Activated CD4-positive, alpha-beta T cell treated with anti-CD3 and anti-CD28 coated beads, Interleukin-2, amount 10 ng/mL, durations not matched to agents 7 days and 5 days (primary cell): ENCODE measurements around the gene STK26. TPM values are rescaled to one million over a fixed set of nuclear protein-coding genes. Genes with fewer than 3 reads are reported as not detected.

Experiments
- CTCF ChIA-PET: fragments of 350-600 bp; sonication (Branson Sonifier 250); formaldehyde crosslinking; loops from one replicate; lab custom pipeline; 2021; ENCODE audit warnings: antibody characterized with exemption; lab: Charles Lee
- POLR2A ChIA-PET: fragments of 350-600 bp; sonication (Branson Sonifier 250); formaldehyde crosslinking; loops from one replicate; lab custom pipeline; 2021; ENCODE audit warnings: antibody characterized with exemption; lab: Charles Lee
- DNase-seq: peaks from one replicate; pipeline ENCODE4 v3.0.0-alpha.2; 2020
- H3K27ac Mint-ChIP-seq: one replicate; pipeline ENCODE4 v1.8.0; 2021; ENCODE audit warnings: mild to moderate bottlenecking, moderate library complexity, mixed read lengths
- H3K27me3 Mint-ChIP-seq: one replicate; pipeline ENCODE4 v1.8.0; 2021; ENCODE audit warnings: mixed read lengths
- H3K36me3 Mint-ChIP-seq: one replicate; pipeline ENCODE4 v1.8.0; 2021; ENCODE audit warnings: low read depth, mixed read lengths
- H3K4me1 Mint-ChIP-seq: one replicate; pipeline ENCODE4 v1.8.0; 2021; ENCODE audit warnings: mixed read lengths
- H3K4me3 Mint-ChIP-seq: one replicate; pipeline ENCODE4 v1.8.0; 2021; ENCODE audit warnings: mild to moderate bottlenecking, moderate library complexity, mixed read lengths
- H3K9me3 Mint-ChIP-seq: one replicate; pipeline ENCODE4 v1.8.0; 2021; ENCODE audit warnings: mixed read lengths
- total RNA-seq, 2 experiments: library from RNA; stranded (reverse); gene quantifications; one replicate each; pipeline ENCODE4 v1.2.3, GENCODE V29; 2021

The STK26 gene
- total RNA-seq, 2 experiments from 2014 or later = 46.2 to 59.9 TPM

DNA sequence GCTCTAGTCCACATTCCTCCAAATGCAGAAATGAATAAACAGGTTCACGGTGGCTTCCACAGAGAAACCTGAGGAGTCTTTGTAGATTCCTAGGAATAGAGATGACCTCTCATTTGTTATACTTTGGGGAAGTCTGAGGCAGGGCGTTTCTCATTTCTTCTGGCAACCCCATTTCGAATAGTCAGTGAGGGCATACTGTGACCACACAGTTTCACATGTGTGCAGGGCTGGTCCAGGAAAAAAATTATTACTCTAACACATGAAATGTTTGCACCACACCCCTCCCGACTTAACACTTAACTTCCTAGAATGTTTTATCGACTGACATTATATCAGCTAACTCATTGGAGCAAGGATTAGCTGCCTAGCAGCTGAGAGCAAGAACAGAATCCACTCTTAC lies 92.7 kb downstream of the STK26 start:
- ChIA-PET POLR2A (no interaction called here), CTCF (no interaction called here)
- Mint-ChIP-seq H3K4me3 (no peak overlapping the region), H3K27ac (no peak overlapping the region), H3K36me3 (no peaks in the 10 kb centered on the region), H3K4me1 (no peaks in the 10 kb centered on the region), H3K9me3 (no peaks in the 10 kb centered on the region), H3K27me3 (no peaks in the 10 kb centered on the region)
- no peak for DNase-seq

DNA sequence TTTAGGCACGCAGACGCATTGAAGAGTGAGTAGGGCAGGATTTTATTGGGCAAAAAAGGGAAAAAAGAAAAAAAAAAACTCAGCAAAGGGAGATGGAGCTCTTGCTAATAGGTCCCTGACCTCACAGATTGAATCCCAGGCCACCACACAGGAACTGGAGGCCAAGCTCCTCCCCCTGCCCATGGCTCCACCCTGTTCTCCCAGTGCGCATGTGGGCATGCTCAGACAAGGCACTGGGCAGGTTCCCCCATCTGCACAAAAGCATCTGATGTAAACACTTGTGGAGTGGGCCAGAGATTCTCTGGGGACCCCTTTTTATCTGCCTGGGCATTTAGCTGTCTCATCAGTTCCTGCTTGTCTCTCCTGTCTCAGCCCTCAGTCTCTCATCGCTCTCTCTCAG lies 95.3 kb downstream of the STK26 start:
- Mint-ChIP-seq H3K27me3 (no peaks in the 10 kb centered on the region), H3K4me1 (no peaks in the 10 kb centered on the region), H3K9me3 (no peaks in the 10 kb centered on the region), H3K4me3 (no peak overlapping the region), H3K27ac (no peak overlapping the region), H3K36me3 (no peaks in the 10 kb centered on the region)
- CTCF ChIA-PET = no interaction called here
- POLR2A ChIA-PET = no interaction called here
- DNase-seq = no peak

DNA sequence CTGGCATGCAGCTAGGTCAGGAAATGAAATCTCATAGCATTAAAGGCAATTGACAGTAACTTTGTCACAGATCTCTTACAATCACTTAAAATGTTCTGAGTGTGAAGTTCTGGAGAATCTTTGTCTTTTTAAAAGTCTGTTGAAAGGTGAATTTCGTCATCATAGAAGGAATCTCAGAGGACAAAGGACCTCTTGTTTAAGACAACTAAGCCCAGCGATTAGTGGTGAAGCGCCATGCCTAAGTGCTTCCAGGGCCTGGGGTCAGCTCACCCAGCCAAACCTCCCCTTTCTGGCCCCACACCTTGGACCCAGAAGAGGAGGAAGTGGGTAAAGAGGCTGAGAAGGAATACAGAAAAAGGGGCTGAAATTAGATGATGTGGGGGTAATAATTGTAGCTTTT lies 96.2 kb downstream of the STK26 start:
- ChIA-PET POLR2A (no interaction called here), CTCF (no interaction called here)
- Mint-ChIP-seq H3K9me3 (no peaks in the 10 kb centered on the region), H3K27ac (no peak overlapping the region), H3K4me3 (no peak overlapping the region), H3K27me3 (no peaks in the 10 kb centered on the region), H3K4me1 (no peaks in the 10 kb centered on the region), H3K36me3 (no peaks in the 10 kb centered on the region)
- no peak for DNase-seq

DNA sequence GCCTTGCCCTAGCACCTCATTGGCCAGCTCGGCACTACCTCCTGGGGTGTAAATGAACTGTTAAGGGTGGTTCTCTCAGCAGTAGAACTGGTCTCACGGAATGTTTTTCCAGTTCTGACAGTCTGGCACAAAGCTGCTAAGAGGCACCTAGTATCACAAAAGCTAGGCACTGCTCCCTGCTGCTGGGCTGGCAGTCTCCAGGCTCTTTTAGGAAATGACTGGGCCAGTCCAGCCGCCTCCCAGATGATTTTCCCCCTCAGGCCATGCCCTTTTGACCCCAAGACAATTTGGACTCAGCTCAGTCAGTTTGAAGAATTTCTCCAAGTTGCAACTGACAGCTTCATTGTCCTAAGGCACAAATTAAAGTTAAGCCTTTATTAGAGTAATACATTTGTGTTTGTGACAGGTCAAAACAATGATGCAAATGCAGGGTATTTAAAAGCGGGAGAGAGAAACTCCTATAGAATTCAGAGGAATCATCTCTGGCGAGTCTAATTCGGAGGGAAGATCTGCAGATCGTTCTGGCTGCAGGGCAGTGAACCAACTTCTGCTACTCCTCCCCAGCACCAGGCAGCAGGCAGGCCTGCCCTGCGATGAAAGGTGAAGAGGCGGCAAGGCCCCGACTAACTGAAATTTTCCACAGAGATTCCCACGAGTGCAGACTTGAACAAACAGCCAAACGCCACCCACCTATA lies 96.9 kb downstream of the STK26 start:
- POLR2A ChIA-PET = no interaction called here
- Mint-ChIP-seq H3K4me1 (no peaks in the 10 kb centered on the region), H3K27me3 (no peaks in the 10 kb centered on the region), H3K9me3 (no peaks in the 10 kb centered on the region), H3K36me3 (no peaks in the 10 kb centered on the region), H3K27ac (no peak overlapping the region), H3K4me3 (no peak overlapping the region)
- CTCF ChIA-PET = no interaction called here
- DNase-seq = no peak

DNA sequence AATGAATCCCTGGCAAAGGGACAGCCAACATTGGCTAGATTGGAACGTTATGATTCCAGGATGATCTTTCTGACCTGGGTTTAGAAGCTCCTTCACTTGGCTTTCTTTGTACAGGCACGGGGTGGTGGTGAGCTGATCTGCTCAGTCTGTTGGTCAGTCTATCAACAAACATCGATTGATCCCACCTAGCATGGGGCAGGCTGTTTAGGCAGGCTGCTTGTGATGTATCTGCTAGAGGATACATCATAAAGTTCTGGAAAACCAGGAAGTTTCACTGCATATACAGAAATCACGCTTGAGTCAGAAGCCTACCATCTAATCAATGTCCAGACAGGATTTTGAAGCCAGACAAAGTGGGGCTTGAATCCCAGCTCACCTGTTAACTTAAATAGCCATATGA lies 97.8 kb downstream of the STK26 start:
- no peaks in the 10 kb centered on the region for H3K4me1 Mint-ChIP-seq
- H3K9me3 Mint-ChIP-seq = no peaks in the 10 kb centered on the region
- ChIA-PET POLR2A (no interaction called here), CTCF (no interaction called here)
- H3K36me3 Mint-ChIP-seq = no peaks in the 10 kb centered on the region
- no peak overlapping the region for H3K27ac Mint-ChIP-seq
- H3K4me3 Mint-ChIP-seq = no peak overlapping the region
- DNase-seq = no peak
- H3K27me3 Mint-ChIP-seq = no peaks in the 10 kb centered on the region

Other genes with a start within 250 kb of the STK26 start
- gene FRMD7, start 104.7 kb downstream of the STK26 start, total RNA-seq = not detected
- 10 to 100 TPM; 27.0 to 28.1 TPM for gene RAP2C, start 196.1 kb downstream of the STK26 start, total RNA-seq